PC-3 (cell line): ENCODE measurements around the gene PRKACB.

Experiments used
- EZH2 ChIP-seq: fragments of 300-600 bp; sonication (generic); IDR thresholded peaks from one replicate; pipeline ENCODE4 v1.6.1; 2017; ENCODE audit warnings: antibody characterized with exemption, mild to moderate bottlenecking, low read length; ENCODE audit not compliant: unreplicated experiment
- EZH2phosphoT487 ChIP-seq: fragments of 300-600 bp; sonication (generic); IDR thresholded peaks from 2 replicates; pipeline ENCODE4 v1.6.1; 2018; ENCODE audit warnings: mild to moderate bottlenecking, antibody characterized with exemption, low read length, borderline replicate concordance
- TF ChIP-seq, protein P1 (sequence below): fragments of 300-600 bp; sonication (generic); conservative IDR thresholded peaks from 2 replicates; pipeline ENCODE4 v1.5.1; 2017; ENCODE audit warnings: antibody characterized with exemption, low read depth, mild to moderate bottlenecking, low read length

DNA sequence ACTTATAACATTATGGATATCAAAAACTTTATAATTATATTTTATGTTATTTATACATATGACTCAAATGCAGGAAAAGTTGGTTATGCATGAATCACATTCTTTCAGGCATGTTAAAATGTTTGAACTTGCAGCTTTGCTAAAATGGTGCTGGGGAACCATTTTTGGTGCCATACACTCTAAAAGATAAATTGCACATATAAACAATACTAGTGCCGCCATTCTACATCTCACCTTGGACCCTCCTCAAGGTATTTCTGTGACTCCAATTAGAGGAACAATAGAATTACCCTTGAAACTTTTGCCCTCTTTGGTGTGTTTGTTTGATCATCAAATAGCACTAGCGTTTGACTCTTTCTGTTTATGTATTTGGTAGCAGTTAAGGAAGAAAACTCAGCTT is 997 bp downstream of the PRKACB start:
- TF ChIP-seq, protein P1, sequence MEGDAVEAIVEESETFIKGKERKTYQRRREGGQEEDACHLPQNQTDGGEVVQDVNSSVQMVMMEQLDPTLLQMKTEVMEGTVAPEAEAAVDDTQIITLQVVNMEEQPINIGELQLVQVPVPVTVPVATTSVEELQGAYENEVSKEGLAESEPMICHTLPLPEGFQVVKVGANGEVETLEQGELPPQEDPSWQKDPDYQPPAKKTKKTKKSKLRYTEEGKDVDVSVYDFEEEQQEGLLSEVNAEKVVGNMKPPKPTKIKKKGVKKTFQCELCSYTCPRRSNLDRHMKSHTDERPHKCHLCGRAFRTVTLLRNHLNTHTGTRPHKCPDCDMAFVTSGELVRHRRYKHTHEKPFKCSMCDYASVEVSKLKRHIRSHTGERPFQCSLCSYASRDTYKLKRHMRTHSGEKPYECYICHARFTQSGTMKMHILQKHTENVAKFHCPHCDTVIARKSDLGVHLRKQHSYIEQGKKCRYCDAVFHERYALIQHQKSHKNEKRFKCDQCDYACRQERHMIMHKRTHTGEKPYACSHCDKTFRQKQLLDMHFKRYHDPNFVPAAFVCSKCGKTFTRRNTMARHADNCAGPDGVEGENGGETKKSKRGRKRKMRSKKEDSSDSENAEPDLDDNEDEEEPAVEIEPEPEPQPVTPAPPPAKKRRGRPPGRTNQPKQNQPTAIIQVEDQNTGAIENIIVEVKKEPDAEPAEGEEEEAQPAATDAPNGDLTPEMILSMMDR: no peak
- TF ChIP-seq EZH2 (no peak), EZH2phosphoT487 (no peak)
